Activated T-helper 9 cell treated with anti-CD3 and anti-CD28 coated beads, Interleukin-2, amount 50 U/mL, for 16 hours (primary cell): ENCODE data around the gene IRAK4.

Source experiments
- DNase-seq: peaks from one replicate; pipeline ENCODE4 v3.0.0-alpha.2; 2020; ENCODE audit warnings: low read depth

IRAK4 gene

DNA sequence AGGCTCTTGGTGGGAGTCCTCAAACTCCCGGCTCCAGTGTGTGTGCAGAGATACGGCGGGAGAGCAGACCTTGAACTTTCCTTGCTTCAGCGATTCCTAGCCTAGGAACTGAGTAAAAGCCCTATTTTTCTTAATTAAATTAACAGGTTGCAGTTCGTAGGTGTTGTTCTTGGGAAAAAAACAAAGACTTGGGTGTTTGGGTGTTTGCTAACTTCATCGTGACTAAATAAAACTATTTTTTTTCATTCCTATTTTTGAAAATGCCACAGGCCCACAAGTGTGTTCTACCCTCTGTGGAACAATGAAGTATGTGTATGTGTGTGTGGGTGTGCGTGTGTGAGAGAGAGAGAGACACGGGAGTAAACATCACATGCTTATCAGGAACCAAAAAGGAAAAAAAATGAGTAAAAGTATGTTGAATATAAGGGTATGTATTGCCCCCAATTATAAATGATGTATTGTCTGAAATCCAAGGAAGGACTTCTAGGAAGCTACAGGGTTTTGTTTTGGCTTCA is 77.8 kb downstream of the IRAK4 start:
- no peak for DNase-seq
